ENCODE results near the gene GPC6.

- no peak for TF ChIP-seq CTCF (IDR thresholded peaks at IDR 0.05)
- TF ChIP-seq EZH2 (IDR thresholded peaks at IDR 0.05; ENCODE audit: borderline replicate concordance, insufficient read depth, low read depth, low read length, poor library complexity, severe bottlenecking): no peak
Measured at GRCh38 chr13:94205896-94206295, 979.3 kb downstream of the GPC6 start.

Data from B cell (primary cell).